ENCODE results near the gene THY1.

THY1 gene

GRCh38 chr11:119433358-119433725, 10.4 kb upstream of the THY1 start:
- Mint-ChIP-seq H3K36me3 (ENCODE audit: low read depth) (no peaks in the 10 kb centered on the region), H3K27me3 (peaks cover 19% of the 10 kb centered on the region), H3K4me3 (no peak overlapping the region), H3K9me3 (no peaks in the 10 kb centered on the region), H3K27ac (no peak overlapping the region), H3K4me1 (ENCODE audit: low read depth) (no peaks in the 10 kb centered on the region)
- intact Hi-C loops (cut with micrococcal nuclease), result no loop called here

- intact Hi-C loops (cut with micrococcal nuclease), result no loop called here
- H3K36me3 Mint-ChIP-seq (ENCODE audit: low read depth), result no peaks in the 10 kb centered on the region
- H3K27ac Mint-ChIP-seq, result no peak overlapping the region
- H3K4me3 Mint-ChIP-seq, result no peak overlapping the region
- H3K27me3 Mint-ChIP-seq, result peaks cover 19% of the 10 kb centered on the region
- no peaks in the 10 kb centered on the region for H3K4me1 Mint-ChIP-seq (ENCODE audit: low read depth)
- H3K9me3 Mint-ChIP-seq, result no peaks in the 10 kb centered on the region
Measured at GRCh38 chr11:119432484-119433357, 9.7 kb upstream of the THY1 start.

- H3K4me1 Mint-ChIP-seq (ENCODE audit: low read depth), result no peaks in the 10 kb centered on the region
- no peak overlapping the region for H3K27ac Mint-ChIP-seq
- peaks cover 21% of the 10 kb centered on the region for H3K27me3 Mint-ChIP-seq
- H3K9me3 Mint-ChIP-seq, result no peaks in the 10 kb centered on the region
- H3K36me3 Mint-ChIP-seq (ENCODE audit: low read depth), result no peaks in the 10 kb centered on the region
- no peak overlapping the region for H3K4me3 Mint-ChIP-seq
- intact Hi-C loops (cut with micrococcal nuclease), result no loop called here
Measured at GRCh38 chr11:119431523-119431922, 8.6 kb upstream of the THY1 start.

- H3K4me3 Mint-ChIP-seq, result no peak overlapping the region
- H3K9me3 Mint-ChIP-seq, result no peaks in the 10 kb centered on the region
- peaks cover 44% of the 10 kb centered on the region for H3K27me3 Mint-ChIP-seq
- no peaks in the 10 kb centered on the region for H3K36me3 Mint-ChIP-seq (ENCODE audit: low read depth)
- H3K4me1 Mint-ChIP-seq (ENCODE audit: low read depth), result no peaks in the 10 kb centered on the region
- intact Hi-C loops (cut with micrococcal nuclease), result no loop called here
- H3K27ac Mint-ChIP-seq, result no peak overlapping the region
Measured at GRCh38 chr11:119427279-119427678, 4.3 kb upstream of the THY1 start.

DNA sequence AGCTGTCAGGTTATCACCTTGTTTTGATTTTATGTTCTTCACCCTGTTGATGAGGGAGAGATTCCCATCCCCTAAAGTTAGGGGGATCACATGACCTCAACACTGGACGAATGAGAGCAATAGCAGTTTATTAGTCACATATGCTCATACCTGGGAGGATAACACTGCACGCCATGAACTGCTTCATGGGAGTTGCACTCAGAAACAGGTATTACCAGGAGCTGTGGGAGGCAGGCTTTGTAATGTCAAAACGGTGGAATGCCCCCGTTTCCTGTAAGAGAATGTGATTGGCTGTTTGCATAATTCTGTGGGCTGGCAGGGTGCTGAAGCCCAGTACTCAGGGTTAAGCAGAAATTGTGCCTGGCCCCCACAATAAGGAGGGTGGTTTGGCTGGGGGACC, 3.2 kb upstream of the THY1 start:
- Mint-ChIP-seq H3K27ac (no peak overlapping the region), H3K27me3 (peaks cover 49% of the 10 kb centered on the region), H3K4me3 (no peak overlapping the region), H3K9me3 (no peaks in the 10 kb centered on the region), H3K36me3 (ENCODE audit: low read depth) (no peaks in the 10 kb centered on the region), H3K4me1 (ENCODE audit: low read depth) (no peaks in the 10 kb centered on the region)
- intact Hi-C loops (cut with micrococcal nuclease), result no loop called here

GRCh38 chr11:119424775-119425174, 1.8 kb upstream of the THY1 start:
- peaks cover 53% of the 10 kb centered on the region for H3K27me3 Mint-ChIP-seq

DNA sequence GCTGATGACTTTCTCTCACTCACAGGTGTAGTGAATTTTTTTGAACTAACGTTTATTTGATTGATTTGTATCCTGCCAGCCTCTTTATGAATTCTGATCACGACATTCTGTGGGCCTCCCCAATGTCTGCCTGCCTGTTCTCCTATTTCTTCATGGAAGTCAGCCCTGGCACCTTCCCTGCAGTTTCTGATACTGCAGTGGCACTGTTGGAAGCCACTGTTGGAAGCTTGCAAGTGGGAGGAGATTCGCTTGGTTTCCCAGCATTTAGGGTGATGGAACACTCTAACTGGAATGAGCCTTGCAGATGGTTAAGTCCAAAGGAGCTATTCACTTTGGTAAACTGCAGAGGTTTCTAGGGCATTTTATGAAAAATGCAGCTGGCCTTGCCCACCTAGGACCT, 1.3 kb upstream of the THY1 start:
- no peaks in the 10 kb centered on the region for H3K9me3 Mint-ChIP-seq
- H3K27ac Mint-ChIP-seq, result no peak overlapping the region
- intact Hi-C loops (cut with micrococcal nuclease), result no loop called here
- H3K36me3 Mint-ChIP-seq (ENCODE audit: low read depth), result no peaks in the 10 kb centered on the region
- no peak overlapping the region for H3K4me3 Mint-ChIP-seq
- H3K4me1 Mint-ChIP-seq (ENCODE audit: low read depth), result no peaks in the 10 kb centered on the region
- peaks cover 55% of the 10 kb centered on the region for H3K27me3 Mint-ChIP-seq

More at GRCh38 chr11:119424775-119425174, 1.8 kb upstream of the THY1 start:
- H3K36me3 Mint-ChIP-seq (ENCODE audit: low read depth), result no peaks in the 10 kb centered on the region
- intact Hi-C loops (cut with micrococcal nuclease), result no loop called here
- no peak overlapping the region for H3K27ac Mint-ChIP-seq
- H3K9me3 Mint-ChIP-seq, result no peaks in the 10 kb centered on the region
- H3K4me3 Mint-ChIP-seq, result no peak overlapping the region
- H3K4me1 Mint-ChIP-seq (ENCODE audit: low read depth), result no peaks in the 10 kb centered on the region

DNA sequence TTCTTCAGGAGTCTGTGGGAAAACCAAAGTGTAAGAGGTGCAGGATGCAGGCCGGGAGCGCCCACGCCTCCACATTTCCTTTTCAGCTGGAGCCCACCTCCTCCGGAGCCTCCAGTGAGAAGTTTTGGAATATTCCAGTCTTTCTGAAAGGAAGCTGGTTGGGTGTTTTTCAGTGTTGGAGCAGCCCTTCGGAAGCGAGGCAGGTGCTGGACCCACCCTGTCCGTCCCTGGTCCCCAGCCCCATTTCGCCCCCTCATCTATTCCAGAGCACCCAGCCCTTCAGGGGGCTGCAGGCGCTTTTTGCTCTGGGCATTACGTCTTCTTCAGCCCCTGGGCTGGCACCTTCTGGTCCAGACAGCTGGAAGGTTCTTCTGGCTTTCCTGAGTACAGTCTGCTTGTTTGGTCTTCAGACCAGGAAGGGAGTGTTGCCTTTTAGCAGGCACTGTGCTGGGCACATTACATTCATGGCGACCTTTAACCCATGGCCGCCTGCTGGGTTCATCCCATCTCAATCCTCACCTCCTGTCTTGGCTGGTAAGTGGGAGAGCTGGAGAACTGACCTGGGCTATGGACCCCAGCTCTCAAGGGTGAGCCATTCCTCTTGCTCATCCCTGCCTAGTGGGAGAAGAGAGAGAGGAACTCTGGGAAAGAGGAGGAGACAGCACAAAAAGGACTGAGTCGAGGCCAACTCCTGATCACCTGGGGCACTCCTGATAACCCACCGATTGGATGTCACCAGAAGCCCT, 710 bp upstream of the THY1 start:
- Mint-ChIP-seq H3K27me3 (peaks cover 55% of the 10 kb centered on the region), H3K4me3 (no peak overlapping the region)

GRCh38 chr11:119421941-119422808, 797 bp downstream of the THY1 start:
- intact Hi-C loops (cut with micrococcal nuclease), result no loop called here
- no peaks in the 10 kb centered on the region for H3K36me3 Mint-ChIP-seq (ENCODE audit: low read depth)
- H3K27ac Mint-ChIP-seq, result no peak overlapping the region
- no peaks in the 10 kb centered on the region for H3K9me3 Mint-ChIP-seq
- H3K4me3 Mint-ChIP-seq, result no peak overlapping the region
- no peaks in the 10 kb centered on the region for H3K4me1 Mint-ChIP-seq (ENCODE audit: low read depth)
- H3K27me3 Mint-ChIP-seq, result peaks cover 58% of the 10 kb centered on the region

More for the DNA sequence above, 710 bp upstream of the THY1 start:
- Mint-ChIP-seq H3K36me3 (ENCODE audit: low read depth) (no peaks in the 10 kb centered on the region), H3K9me3 (no peaks in the 10 kb centered on the region), H3K27ac (no peak overlapping the region), H3K4me1 (ENCODE audit: low read depth) (no peaks in the 10 kb centered on the region)
- intact Hi-C loops (cut with micrococcal nuclease), result no loop called here

DNA sequence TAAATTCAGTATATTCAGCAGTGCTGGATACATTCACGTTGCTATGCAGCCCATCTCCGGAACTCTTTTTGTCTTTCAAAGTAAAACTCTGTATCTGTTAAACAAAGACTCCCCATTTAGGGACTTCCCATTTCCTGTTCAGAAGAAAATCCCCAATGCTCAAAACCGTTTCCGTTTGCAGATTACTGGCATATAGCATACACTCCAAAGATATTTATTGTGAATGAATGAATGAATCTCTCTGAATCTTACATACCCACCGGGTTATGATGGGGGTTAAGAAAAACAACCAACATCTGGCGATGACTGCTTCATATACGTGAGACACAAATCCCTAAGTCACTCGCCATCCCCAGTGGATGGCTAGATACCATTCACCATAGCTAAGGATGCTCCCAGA, 1.6 kb downstream of the THY1 start:
- H3K27me3 Mint-ChIP-seq, result peaks cover 56% of the 10 kb centered on the region
- no peak overlapping the region for H3K27ac Mint-ChIP-seq
- H3K36me3 Mint-ChIP-seq (ENCODE audit: low read depth), result no peaks in the 10 kb centered on the region
- H3K4me1 Mint-ChIP-seq (ENCODE audit: low read depth), result no peaks in the 10 kb centered on the region
- intact Hi-C loops (cut with micrococcal nuclease), result no loop called here
- H3K4me3 Mint-ChIP-seq, result no peak overlapping the region
- no peaks in the 10 kb centered on the region for H3K9me3 Mint-ChIP-seq

- Mint-ChIP-seq H3K9me3 (no peaks in the 10 kb centered on the region), H3K4me3 (no peak overlapping the region), H3K36me3 (ENCODE audit: low read depth) (no peaks in the 10 kb centered on the region), H3K27ac (no peak overlapping the region), H3K4me1 (ENCODE audit: low read depth) (no peaks in the 10 kb centered on the region), H3K27me3 (peaks cover 56% of the 10 kb centered on the region)
- intact Hi-C loops (cut with micrococcal nuclease), result no loop called here
Measured at GRCh38 chr11:119420631-119421030, 2.3 kb downstream of the THY1 start.

GRCh38 chr11:119419834-119420492, 3.0 kb downstream of the THY1 start:
- Mint-ChIP-seq H3K27ac (no peak overlapping the region), H3K27me3 (peaks cover 55% of the 10 kb centered on the region), H3K36me3 (ENCODE audit: low read depth) (no peaks in the 10 kb centered on the region), H3K4me3 (no peak overlapping the region), H3K9me3 (no peaks in the 10 kb centered on the region), H3K4me1 (ENCODE audit: low read depth) (no peaks in the 10 kb centered on the region)
- intact Hi-C loops (cut with micrococcal nuclease), result no loop called here

DNA sequence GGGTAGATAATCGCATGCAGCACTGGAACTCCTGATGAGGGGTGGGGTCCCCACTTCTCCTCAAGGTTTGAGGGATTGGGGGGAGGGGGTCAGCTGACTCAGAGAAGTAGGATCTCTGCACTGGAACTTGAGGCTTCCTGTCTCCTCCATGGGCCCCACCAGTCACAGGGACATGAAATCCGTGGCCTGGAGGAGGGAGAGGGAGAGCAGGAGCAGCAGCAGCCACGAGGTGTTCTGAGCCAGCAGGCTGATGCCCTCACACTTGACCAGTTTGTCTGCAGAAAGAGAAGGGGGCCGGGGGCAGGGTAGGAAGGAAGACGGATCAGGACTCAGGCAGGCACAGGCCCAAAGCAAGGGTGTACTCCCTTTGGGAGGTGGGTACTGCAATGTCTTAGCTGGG, 3.7 kb downstream of the THY1 start:
- no peaks in the 10 kb centered on the region for H3K36me3 Mint-ChIP-seq (ENCODE audit: low read depth)
- no peak overlapping the region for H3K27ac Mint-ChIP-seq
- H3K9me3 Mint-ChIP-seq, result no peaks in the 10 kb centered on the region
- H3K4me3 Mint-ChIP-seq, result no peak overlapping the region
- no peaks in the 10 kb centered on the region for H3K4me1 Mint-ChIP-seq (ENCODE audit: low read depth)
- intact Hi-C loops (cut with micrococcal nuclease), result no loop called here
- peaks cover 47% of the 10 kb centered on the region for H3K27me3 Mint-ChIP-seq
